ENCODE data around the gene CDH4. TPM values are rescaled to one million over a fixed set of nuclear protein-coding genes. Genes with fewer than 3 reads are reported as not detected.

CDH4 gene
- total RNA-seq, 2 experiments from 2014 or later, result 0.10 to 0.15 TPM

DNA sequence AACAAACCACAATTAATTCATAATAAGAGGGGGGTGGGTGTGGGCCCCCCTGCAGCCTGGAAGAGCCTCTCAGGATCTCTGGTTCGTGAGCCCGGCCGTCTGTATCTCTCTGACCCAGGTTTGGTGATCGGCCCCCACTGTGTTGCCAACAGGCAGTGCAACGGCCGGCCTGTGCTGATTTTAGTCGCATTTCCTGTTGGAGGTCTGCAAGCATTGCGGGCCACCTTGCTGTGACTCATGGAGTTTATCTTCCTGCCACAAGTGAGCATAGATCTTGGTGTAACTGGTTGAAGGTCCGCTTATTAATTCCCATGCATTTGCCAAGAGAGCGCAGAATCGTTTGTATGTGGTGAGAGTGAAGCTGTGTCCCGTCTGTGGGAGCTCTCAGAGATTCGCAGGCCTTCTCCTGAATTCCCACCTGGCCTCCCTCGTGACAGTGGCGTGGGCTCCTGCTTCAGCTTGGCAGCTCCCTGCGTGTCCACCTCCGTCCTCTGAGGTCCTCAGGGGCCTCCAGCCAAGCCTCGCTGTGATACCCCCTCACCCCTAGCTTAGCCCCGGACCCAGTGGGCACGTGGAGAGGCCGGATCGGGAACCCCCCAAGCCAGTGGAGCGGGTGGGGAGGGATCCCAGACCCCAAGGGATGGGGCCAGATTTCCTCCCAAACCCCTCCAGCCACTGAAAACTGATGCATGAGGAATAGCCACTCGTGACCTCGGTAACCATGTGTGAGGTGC lies 269.8 kb downstream of the CDH4 start:
- Mint-ChIP-seq H3K36me3 (ENCODE audit: low read depth) (no peaks in the 10 kb centered on the region), H3K27me3 (ENCODE audit: low read depth) (no peaks in the 10 kb centered on the region), H3K4me1 (ENCODE audit: low read depth) (peaks cover 2% of the 10 kb centered on the region), H3K27ac (no peak overlapping the region), H3K4me3 (no peak overlapping the region), H3K9me3 (no peaks in the 10 kb centered on the region)
- CTCF ChIA-PET, result no interaction called here
- intact Hi-C loops (cut with micrococcal nuclease), result no loop called here
- no peak for DNase-seq

GRCh38 chr20:61522498-61523090 lies 270.5 kb downstream of the CDH4 start:
- no peak overlapping the region for H3K27ac Mint-ChIP-seq
- DNase-seq, result no peak
- intact Hi-C loops (cut with micrococcal nuclease), result no loop called here
- H3K9me3 Mint-ChIP-seq, result no peaks in the 10 kb centered on the region
- H3K4me3 Mint-ChIP-seq, result no peak overlapping the region
- no peaks in the 10 kb centered on the region for H3K27me3 Mint-ChIP-seq (ENCODE audit: low read depth)
- H3K4me1 Mint-ChIP-seq (ENCODE audit: low read depth), result peaks cover 2% of the 10 kb centered on the region
- CTCF ChIA-PET, result no interaction called here
- no peaks in the 10 kb centered on the region for H3K36me3 Mint-ChIP-seq (ENCODE audit: low read depth)

GRCh38 chr20:61523145-61523544 lies 271.1 kb downstream of the CDH4 start:
- no peak for DNase-seq
- no peaks in the 10 kb centered on the region for H3K27me3 Mint-ChIP-seq (ENCODE audit: low read depth)
- H3K36me3 Mint-ChIP-seq (ENCODE audit: low read depth), result no peaks in the 10 kb centered on the region
- H3K4me1 Mint-ChIP-seq (ENCODE audit: low read depth), result peaks cover 2% of the 10 kb centered on the region
- intact Hi-C loops (cut with micrococcal nuclease), result no loop called here
- H3K9me3 Mint-ChIP-seq, result no peaks in the 10 kb centered on the region
- H3K4me3 Mint-ChIP-seq, result no peak overlapping the region
- no peak overlapping the region for H3K27ac Mint-ChIP-seq
- CTCF ChIA-PET, result no interaction called here

DNA sequence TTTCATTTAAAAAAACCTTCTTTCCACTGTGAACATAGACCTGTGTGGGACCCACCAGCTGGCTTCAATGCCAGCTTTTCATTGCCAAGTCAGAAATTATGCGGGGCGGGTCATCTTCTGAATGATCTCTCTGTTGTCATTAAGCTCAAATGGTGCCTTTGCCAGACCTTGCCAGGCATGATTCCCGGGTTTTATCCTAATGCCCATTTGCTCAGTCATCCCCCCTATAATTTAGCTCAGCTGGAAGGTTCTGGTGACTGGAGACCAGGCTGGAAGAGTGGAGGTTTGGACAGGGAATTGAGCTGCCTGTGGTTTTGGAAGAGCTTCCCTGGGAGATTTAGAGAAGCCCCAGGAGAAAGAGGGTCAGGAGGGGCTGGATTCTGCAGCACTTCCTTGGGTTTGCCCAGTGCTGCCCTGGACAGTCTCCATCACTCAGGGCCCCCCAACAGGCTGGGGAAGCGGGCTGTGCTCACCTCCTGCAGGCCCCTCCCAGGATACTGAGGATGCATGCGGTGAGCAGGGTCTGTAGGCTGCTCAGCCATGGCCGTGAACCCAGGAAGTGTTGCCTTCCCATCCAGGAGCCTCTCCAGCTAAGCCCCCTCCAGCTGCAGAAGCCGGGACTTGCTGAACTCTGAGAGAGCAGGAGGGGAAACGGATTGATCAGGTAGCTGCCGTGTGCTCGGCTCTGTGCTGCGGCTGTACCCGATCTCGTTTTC lies 273.0 kb downstream of the CDH4 start:
- intact Hi-C loops (cut with micrococcal nuclease), result no loop called here
- no peak overlapping the region for H3K4me3 Mint-ChIP-seq
- no peak overlapping the region for H3K27ac Mint-ChIP-seq
- no peaks in the 10 kb centered on the region for H3K9me3 Mint-ChIP-seq
- H3K27me3 Mint-ChIP-seq (ENCODE audit: low read depth), result no peaks in the 10 kb centered on the region
- CTCF ChIA-PET, result interaction anchor here (1.0 kb wide), 1 partner anchor 48 kb away, joined by 3 read pairs; no protein-coding TSS in a partner anchor
- no peak for DNase-seq
- peaks cover 2% of the 10 kb centered on the region for H3K4me1 Mint-ChIP-seq (ENCODE audit: low read depth)
- H3K36me3 Mint-ChIP-seq (ENCODE audit: low read depth), result no peaks in the 10 kb centered on the region

- CTCF ChIA-PET, result no interaction called here
- H3K4me1 Mint-ChIP-seq (ENCODE audit: low read depth), result peaks cover 2% of the 10 kb centered on the region
- H3K4me3 Mint-ChIP-seq, result no peak overlapping the region
- intact Hi-C loops (cut with micrococcal nuclease), result no loop called here
- H3K27ac Mint-ChIP-seq, result no peak overlapping the region
- H3K9me3 Mint-ChIP-seq, result no peaks in the 10 kb centered on the region
- no peak for DNase-seq
- no peaks in the 10 kb centered on the region for H3K36me3 Mint-ChIP-seq (ENCODE audit: low read depth)
- no peaks in the 10 kb centered on the region for H3K27me3 Mint-ChIP-seq (ENCODE audit: low read depth)
Observed at GRCh38 chr20:61525781-61526431, 273.8 kb downstream of the CDH4 start.

DNA sequence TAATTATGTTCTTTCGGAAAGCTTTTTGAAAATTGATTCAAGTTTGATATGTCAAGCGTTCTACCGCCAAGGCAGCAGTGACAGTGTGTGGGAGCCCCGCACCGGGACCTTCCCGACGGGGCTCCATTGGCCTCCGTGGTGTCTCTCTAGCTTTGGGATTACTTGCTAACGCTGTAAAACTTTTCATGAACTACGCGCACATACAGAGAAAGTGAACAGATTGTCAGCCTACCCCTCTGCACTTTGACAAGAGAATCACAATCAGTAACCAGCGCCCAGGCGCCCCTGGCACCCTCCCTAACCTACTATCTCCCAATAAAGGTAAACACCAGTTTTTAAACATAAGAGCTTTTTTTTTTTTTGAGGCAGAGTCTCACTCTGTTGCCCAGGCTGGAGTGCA lies 274.8 kb downstream of the CDH4 start:
- Mint-ChIP-seq H3K4me1 (ENCODE audit: low read depth) (peaks cover 2% of the 10 kb centered on the region), H3K9me3 (no peaks in the 10 kb centered on the region), H3K27ac (no peak overlapping the region), H3K27me3 (ENCODE audit: low read depth) (no peaks in the 10 kb centered on the region), H3K4me3 (no peak overlapping the region), H3K36me3 (ENCODE audit: low read depth) (no peaks in the 10 kb centered on the region)
- intact Hi-C loops (cut with micrococcal nuclease), result no loop called here
- CTCF ChIA-PET, result no interaction called here
- no peak for DNase-seq

- Mint-ChIP-seq H3K27me3 (ENCODE audit: low read depth) (no peaks in the 10 kb centered on the region), H3K4me3 (no peak overlapping the region), H3K36me3 (ENCODE audit: low read depth) (no peaks in the 10 kb centered on the region), H3K9me3 (no peaks in the 10 kb centered on the region), H3K4me1 (ENCODE audit: low read depth) (peaks cover 2% of the 10 kb centered on the region), H3K27ac (no peak overlapping the region)
- intact Hi-C loops (cut with micrococcal nuclease), result no loop called here
- DNase-seq, result no peak
- CTCF ChIA-PET, result no interaction called here
Observed at GRCh38 chr20:61527626-61528025, 275.6 kb downstream of the CDH4 start.

DNA sequence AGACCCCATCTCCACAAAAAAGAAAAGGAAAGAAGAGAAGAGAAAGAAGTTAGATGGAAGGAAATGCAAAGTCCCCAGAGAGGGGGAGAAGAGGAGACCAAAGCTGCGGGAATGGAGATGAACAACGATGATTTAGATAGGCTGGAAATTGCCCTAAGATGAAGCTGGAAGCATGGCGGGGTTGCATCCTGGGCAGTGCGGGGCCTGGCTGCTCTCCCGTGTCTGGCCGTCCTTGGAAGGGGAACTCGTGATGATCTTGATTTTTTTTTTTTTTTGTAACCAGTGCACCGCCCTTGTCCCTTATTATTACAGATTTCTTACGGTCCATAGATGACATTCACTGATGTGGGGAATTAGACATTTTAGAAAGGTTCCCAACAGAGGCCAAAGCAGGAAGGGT lies 276.5 kb downstream of the CDH4 start:
- no peak for DNase-seq

DNA sequence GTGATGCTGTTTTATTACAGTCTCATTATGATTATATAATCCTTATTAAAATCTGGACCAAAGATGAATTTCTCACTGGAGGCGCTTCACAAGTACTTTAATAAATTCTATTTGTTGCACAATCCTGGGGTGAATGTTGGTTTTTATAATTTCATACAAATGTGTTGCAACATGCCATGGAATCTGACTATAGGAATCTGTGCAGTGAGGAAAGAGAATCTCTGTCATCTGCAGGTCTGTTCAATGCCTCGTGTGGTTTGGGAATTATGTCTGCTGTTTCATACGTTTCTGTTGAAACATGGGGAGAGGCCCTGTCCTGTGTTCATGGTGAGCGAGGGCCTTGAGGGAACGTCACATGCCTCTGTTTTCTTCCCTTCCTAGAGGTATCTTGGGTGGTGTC lies 277.3 kb downstream of the CDH4 start:
- no peak for DNase-seq
- H3K4me1 Mint-ChIP-seq (ENCODE audit: low read depth), result peaks cover 2% of the 10 kb centered on the region

More for the DNA sequence above, 276.5 kb downstream of the CDH4 start:
- Mint-ChIP-seq H3K27me3 (ENCODE audit: low read depth) (no peaks in the 10 kb centered on the region), H3K27ac (no peak overlapping the region), H3K4me3 (no peak overlapping the region), H3K9me3 (no peaks in the 10 kb centered on the region), H3K36me3 (ENCODE audit: low read depth) (no peaks in the 10 kb centered on the region), H3K4me1 (ENCODE audit: low read depth) (peaks cover 2% of the 10 kb centered on the region)
- CTCF ChIA-PET, result no interaction called here
- intact Hi-C loops (cut with micrococcal nuclease), result no loop called here

GRCh38 chr20:61531553-61532345 lies 279.7 kb downstream of the CDH4 start:
- no peak for DNase-seq
- Mint-ChIP-seq H3K4me1 (ENCODE audit: low read depth) (no peaks in the 10 kb centered on the region), H3K36me3 (ENCODE audit: low read depth) (no peaks in the 10 kb centered on the region), H3K4me3 (no peak overlapping the region), H3K27me3 (ENCODE audit: low read depth) (no peaks in the 10 kb centered on the region), H3K9me3 (no peaks in the 10 kb centered on the region), H3K27ac (no peak overlapping the region)
- CTCF ChIA-PET, result no interaction called here
- intact Hi-C loops (cut with micrococcal nuclease), result no loop called here

More for the DNA sequence above, 277.3 kb downstream of the CDH4 start:
- H3K27ac Mint-ChIP-seq, result no peak overlapping the region
- H3K9me3 Mint-ChIP-seq, result no peaks in the 10 kb centered on the region
- CTCF ChIA-PET, result no interaction called here
- no peak overlapping the region for H3K4me3 Mint-ChIP-seq
- H3K36me3 Mint-ChIP-seq (ENCODE audit: low read depth), result no peaks in the 10 kb centered on the region
- intact Hi-C loops (cut with micrococcal nuclease), result no loop called here
- H3K27me3 Mint-ChIP-seq (ENCODE audit: low read depth), result no peaks in the 10 kb centered on the region

DNA sequence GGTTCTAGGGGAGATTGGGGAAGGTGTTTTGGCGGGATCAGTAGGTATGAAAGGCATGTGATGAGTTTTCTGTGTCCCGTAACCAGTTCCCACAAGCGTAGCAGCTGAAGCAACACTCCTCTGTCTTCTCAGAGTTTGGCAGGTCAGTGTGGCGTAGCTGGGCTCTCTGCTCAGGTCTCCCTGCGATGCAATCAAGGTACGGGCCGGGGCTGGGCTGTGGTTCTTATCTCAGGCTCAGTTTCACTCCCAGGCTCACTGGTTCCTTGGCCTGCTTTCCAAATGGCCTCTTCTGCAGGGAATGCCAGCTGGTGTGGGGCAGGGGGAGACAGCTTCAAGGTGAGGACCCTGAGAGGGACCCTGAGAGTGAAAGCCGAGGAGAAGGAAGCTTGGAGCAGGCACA lies 280.7 kb downstream of the CDH4 start:
- CTCF ChIA-PET, result no interaction called here
- DNase-seq, result no peak
- intact Hi-C loops (cut with micrococcal nuclease), result no loop called here
- H3K4me1 Mint-ChIP-seq (ENCODE audit: low read depth), result no peaks in the 10 kb centered on the region
- no peak overlapping the region for H3K4me3 Mint-ChIP-seq
- no peak overlapping the region for H3K27ac Mint-ChIP-seq
- H3K36me3 Mint-ChIP-seq (ENCODE audit: low read depth), result no peaks in the 10 kb centered on the region
- H3K27me3 Mint-ChIP-seq (ENCODE audit: low read depth), result no peaks in the 10 kb centered on the region
- no peaks in the 10 kb centered on the region for H3K9me3 Mint-ChIP-seq

DNA sequence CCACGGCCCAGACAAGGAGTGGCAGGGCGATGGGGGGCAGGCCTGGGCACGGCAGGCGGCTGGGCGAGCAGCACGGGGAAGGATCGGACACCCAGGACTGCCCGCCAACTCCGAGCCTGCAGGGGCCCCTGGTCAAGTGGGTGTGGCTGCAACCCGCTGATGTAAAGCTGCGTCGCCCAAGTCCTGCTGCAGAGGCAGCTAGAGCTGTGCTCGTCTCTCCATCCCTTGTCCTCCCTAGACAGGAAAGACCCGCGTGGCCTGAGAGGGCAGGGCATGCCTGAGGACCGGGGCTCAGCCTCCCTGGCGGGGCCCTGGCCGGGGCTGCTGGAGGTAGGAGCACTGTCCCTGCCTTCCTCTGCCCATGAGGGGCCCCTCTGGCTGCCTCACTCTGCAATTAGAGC lies 281.2 kb downstream of the CDH4 start:
- no peaks in the 10 kb centered on the region for H3K4me1 Mint-ChIP-seq (ENCODE audit: low read depth)
- H3K36me3 Mint-ChIP-seq (ENCODE audit: low read depth), result no peaks in the 10 kb centered on the region
- intact Hi-C loops (cut with micrococcal nuclease), result no loop called here
- no peak overlapping the region for H3K4me3 Mint-ChIP-seq
- H3K27ac Mint-ChIP-seq, result no peak overlapping the region
- H3K27me3 Mint-ChIP-seq (ENCODE audit: low read depth), result no peaks in the 10 kb centered on the region
- no peaks in the 10 kb centered on the region for H3K9me3 Mint-ChIP-seq
- no peak for DNase-seq
- CTCF ChIA-PET, result no interaction called here
